GM23248 (cell line): ENCODE measurements around the gene NR4A1.

ENCODE experiments used
- EZH2 ChIP-seq: fragments of 200-600 bp; sonication (generic); IDR thresholded peaks from 2 replicates; pipeline ENCODE4 v1.6.1; 2018; ENCODE audit warnings: antibody characterized with exemption, mild to moderate bottlenecking; ENCODE audit not compliant: insufficient read depth, poor library complexity, severe bottlenecking
- EZH2phosphoT487 ChIP-seq: fragments of 200-600 bp; sonication (generic); IDR thresholded peaks from 2 replicates; pipeline ENCODE4 v1.6.1; 2018; ENCODE audit warnings: antibody characterized with exemption, moderate library complexity, mild to moderate bottlenecking, low read depth; ENCODE audit not compliant: insufficient read depth

DNA sequence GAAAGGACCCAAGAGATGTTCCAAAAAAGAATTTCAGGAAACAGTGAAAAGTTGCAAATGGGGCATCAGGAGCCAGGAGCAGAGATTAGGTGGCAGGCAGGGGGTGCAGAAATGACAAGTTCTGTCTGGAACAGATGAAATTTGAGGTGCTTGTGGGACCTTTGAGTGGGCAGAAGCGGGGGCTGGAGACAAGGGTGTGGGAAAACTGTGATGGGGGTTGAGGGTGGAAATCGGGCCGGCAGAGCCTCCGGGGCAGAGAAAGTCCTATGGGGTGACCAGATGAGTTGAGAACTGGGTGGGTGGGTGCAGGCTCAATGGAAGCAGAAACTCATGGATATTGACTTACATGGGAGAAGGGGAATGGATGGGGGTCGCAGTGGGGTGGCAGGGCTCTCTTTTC lies 1.6 kb upstream of the NR4A1 start:
- TF ChIP-seq EZH2 (no peak), EZH2phosphoT487 (no peak)
